Stimulated activated CD8-positive, alpha-beta memory T cell treated with anti-CD3 and anti-CD28 coated beads, Interleukin-4, amount 100 ng/mL, for 1 hour (primary cell): Measurements from ENCODE around the gene SEMA4A.
A peak's percentile ranks its signal among the peaks of the same experiment; 100 is the strongest.
"Not testable (repeated sequence)": the region's sequence is repeated elsewhere in the genome, so short reads cannot be mapped to it uniquely, and the experiment has no call there.

Experiments
- DNase-seq, 2 donors: peaks; one replicate each; pipeline ENCODE4 v3.0.0-alpha.2; 2020; ENCODE audit warnings: low read depth in 2 of 2, low spot score in 1 of 2

Gene SEMA4A

DNA sequence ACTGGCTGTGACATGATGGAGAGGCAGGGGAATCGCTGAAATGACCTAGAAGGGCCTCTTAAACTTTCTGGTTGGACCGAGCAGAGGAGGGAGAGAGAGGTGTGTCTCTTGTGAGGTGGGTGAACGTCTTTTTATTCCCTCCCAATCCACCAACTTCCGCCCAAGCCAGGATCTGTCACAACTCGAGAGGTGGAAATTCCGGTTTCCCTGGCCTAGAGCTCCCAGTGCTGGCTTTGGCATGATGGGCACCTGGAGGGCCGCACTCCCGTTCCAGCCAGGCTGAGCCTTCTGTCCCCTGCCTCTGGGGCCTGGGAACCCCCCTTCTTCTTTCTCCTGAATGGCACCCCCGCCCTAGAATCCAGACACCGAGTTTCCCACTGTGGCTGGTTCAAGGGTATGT, at the start of gene SEMA4A:
Gene SEMA4A (plus strand): TSS at position 224 of the 400 bp plus-strand sequence. CDS start 994 bp downstream, outside the sequence.
- DNase-seq = no peak

DNA sequence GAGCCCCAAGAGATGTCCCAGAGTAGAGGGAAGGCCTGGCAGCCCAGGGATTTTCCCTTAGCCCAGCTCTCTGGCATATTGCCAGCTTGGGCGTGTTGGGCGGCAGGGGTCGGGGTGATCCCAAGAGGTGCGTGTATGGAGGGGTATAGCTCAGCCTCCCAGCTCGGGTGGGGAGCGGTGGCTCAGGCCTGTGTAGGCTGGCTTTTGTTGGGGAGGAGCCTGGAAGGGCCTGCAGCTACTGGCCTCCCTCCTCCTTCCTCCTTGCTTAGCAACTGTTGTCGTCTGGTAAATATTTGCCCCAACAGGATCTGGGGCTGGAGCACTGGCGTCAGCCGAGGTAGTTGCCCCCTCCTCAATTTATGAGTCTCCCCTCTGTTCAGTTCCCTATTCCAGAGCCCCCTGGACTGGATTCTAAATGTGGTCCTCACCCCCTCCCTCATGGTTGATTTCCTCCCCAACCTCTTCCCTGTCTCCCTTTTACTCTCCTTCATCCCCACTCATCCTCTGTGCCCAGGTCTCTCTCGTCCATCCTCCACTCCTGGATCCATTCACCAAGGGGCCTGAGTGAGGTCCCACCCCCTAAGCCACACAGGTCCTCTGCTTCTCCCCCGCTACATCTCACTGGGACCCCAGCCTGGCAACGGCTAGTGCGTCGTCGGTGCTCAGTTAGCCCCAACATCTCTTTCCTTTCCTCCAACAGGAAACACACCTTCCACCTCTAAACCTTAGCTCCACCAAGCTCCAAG, 49.1 kb upstream of the SEMA4A start:
- no peak for DNase-seq

DNA sequence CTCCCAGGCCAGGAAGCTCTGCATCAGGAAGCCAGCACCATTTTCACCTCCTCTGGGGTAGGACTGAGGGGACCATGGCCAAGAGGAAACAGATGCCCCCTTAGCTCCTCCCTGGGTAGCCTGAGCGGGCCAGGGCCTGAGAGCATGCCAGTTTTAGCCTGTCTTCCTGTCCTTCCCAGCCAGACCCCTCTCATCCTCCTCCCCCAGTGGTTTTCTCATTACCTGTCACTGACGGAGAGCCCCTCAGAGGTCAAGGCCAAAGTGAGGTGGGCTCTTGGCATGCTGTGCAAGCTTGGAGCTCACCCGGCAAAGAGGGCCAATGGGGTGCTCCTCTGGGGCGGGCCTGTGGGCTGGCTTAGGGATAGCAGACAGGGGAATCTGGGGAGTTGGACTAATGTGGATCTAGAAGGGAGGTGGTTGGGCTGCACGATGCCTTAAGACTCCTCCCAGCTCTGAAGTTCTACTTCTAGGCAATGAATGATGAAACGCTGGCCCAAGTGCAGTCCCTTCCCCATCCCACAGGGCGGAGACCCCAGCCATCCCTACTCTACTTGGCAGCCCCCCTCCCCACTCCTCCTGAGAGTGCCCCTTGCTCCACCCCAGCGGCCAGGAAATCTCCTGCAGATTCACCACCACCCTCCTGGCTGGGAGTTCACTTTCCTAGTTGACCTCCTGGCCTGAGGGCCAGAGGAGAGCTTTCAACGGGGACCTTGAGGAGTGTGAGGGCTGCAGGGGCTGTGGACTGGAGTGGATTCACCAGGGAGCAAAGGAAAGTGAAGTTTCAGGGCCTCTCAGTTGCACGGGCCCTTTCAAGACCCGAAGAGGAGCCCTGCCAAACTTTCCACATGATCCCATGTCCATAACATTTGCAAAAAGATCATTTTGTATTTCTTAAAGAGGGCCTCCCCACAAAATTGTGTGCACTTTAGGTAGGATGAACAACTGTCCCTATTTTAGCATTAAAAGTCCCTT, 48.2 kb upstream of the SEMA4A start:
- DNase-seq = no peak

DNA sequence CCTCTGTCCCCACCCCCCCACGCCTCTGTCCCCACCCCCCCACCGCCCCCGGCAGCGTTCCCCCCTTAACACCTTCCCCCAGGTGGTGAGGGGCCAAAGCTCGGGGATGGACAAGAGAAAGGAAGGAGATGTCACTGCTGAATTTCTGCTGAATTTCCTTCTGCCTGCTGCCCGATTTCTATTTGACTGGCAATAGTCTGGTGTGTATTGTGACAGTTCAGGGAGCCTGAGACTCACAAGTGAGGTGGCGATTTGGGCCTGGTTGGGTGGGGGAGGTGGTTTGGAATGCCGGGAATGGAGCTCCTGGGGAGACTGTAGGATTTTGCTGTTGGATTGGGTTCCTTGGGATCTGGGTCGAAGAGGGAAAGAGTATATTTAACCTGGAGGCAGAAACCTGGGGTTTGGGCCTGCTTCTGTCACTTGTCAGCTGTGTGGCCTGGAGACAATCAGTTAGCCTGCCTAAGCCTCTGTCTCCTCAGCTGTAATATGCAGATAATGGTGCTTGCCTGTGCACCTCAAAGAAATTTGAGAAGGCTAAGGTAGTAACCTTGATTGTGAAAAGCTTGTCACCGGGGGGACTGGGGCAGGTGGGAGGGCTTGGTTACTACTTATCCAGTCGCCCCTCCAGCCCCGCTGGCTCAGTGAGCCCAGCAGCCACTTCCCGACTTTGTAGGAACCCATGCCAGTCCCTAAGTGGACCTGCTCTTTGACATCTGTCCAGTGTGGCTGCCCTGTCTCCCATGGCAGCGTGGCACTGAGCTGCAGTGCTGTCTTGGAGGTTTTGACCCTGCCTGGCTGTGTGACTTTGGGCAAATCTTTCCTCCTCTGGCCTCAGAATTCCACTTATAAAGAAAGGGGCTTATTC, 46.5 kb upstream of the SEMA4A start:
- DNase-seq = no peak

DNA sequence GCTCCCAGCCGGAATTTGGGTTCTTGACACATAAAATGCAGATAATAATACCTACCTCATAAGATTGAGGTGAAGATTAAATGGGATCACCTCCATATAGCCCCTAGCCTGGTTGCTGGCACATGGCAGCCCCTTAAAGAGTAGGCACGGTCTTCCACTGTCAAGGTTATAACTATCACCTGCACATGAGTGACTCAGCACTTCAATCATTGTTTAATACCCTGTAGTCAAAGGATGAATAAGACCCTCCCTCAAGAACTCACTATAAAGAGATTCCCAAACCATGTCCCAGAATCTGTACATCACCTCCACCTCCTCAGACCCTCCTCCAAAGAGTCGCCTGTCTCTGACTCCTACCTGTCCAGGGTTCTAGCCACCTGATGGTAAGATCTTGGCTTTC, 45.3 kb upstream of the SEMA4A start:
- DNase-seq = no peak

DNA sequence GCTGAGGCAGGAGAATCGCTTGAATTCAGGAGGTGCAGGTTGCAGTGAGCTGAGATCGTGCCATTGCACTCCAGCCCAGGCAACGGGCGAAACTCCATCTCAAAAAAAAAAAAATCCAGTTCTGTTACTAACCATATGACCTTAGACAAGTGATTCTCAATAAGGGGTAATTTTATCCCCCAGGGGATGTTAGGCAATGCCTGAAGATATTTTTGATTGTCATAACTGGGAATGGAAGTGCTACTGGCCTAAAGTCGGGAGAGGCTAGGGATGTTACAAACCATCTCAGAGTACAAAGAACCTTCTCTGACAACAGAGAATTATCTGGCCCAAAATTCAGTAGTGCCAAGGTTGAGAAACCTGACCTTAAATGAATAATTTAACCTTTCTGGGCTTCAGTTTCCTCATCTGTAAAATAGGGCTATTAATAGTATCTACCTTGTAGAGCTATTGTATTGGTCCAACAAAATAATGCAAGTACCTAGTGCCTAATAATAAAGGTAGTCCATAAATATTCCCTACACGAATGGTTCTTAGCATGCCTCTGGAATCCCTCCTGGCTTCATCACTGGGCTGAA, 44.6 kb upstream of the SEMA4A start:
- no peak for DNase-seq

DNA sequence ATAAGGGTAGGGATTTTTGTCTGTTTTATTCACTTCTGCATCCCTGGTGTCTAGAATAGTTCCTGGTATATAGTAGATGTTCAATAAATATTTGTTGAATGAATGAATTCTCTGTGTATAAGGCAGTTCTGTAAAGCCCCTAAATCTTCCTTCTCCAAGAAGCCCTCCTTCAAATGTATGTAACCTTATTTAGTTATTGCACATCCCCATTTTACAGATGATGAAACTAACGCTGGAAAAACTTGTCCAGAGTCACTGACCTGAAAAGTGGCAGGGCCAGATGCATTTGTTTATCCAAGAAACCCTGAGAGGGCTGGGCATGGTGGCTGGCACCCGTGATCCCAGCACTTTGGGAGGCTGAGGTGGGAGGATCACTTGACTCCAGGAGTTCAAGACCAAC, 43.1 kb upstream of the SEMA4A start:
- DNase-seq = no peak

DNA sequence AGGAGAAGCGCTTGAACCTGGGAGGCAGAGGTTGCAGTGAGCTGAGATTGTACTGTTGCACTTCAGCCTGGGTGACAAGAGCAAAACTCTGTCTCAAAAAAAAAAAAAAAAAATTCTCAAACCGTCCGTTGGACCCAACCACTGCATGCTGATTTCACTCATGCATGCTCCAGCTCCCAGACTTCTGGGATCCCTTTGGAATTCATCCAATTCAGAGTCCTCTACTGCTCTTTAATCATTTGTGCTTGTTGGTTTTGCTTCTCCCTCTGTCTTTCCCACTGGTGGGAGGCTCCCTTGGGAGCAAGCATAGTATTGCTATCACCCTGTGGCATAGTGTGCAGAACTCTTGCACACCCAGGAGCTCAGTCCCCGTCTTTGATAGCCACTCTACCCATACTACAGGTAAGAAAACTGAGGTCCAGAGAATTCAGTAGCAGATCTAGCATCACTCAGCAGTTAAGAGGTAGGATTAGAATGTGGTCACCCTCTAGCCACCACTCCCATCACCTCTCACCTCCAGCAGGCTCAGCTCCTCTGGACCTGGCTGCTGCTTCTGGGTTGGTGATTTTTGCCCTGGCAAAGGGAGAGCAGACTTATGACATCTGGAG, 41.9 kb upstream of the SEMA4A start:
- no peak for DNase-seq

DNA sequence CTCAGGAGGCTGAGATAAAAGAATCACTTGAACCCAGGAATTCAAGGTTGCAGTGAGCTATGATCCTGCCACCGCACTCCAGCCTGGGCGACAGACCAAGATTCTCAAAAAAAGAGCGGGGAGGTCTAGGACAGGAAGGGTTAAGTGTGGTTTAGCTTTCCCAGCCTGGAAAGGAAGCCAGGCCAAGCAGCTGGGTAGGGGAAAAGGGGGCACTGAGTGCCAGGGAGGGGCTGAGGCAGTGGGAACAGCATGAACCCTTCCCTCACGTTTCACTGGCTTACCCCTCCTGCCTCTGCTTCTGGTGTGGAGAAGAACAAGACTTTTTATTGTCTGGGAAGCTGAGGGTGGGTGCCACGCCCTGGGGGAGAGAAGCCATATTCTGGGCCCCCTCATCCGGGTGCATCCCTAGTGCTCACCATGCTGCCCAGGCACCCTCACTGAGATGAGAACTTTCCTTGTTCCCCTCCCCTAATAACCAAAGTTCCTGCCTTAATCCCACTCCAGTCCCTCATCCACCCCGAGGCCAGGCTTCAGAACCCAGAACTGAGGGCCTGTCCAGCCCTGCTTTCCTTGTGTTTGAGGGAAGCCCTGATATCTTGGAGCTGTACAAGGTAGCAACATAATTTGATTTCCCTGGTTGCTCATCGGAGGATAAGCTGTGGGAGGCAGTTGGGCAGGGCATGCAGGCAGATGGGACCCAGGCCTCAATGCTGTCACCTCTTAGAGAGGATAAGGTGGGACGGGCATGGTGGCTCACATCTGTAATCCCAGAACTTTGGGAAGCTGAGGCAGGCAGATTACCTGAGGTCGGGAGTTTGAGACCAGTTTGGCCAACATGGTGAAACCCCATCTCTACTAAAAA, 40.9 kb upstream of the SEMA4A start:
- no peak for DNase-seq

DNA sequence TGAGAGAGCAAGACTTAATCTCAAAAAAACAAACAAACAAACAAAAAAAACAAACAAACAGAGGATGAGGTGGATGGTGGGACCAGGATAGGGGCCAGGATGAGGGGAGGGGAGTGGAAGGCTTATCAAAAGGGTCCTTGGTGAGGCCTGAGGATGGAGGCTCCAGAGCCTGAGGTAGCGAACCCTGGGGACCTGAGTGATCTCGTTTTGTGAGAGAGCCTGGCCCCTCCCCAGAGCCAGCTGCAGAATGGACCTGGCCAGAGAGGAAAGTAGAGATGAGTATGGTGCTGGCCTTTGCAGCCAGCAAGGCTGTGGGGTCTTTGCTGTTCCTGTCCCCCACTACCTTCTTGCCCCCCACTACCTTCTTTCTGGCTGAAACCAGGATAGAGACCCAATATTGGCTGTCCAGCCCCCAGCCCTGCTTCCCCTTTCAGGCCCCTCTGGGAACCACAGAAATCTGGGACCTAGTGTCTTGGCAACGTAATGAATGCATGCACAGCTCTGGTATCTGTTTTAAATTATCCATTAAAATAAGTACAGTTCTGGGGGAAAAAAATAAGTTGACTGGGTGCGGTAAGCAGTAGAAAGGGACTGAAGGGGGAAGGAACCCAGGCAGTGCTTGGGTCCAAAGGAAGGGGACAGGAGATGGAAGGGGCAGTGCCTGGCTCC, 40.0 kb upstream of the SEMA4A start:
- no peak for DNase-seq

DNA sequence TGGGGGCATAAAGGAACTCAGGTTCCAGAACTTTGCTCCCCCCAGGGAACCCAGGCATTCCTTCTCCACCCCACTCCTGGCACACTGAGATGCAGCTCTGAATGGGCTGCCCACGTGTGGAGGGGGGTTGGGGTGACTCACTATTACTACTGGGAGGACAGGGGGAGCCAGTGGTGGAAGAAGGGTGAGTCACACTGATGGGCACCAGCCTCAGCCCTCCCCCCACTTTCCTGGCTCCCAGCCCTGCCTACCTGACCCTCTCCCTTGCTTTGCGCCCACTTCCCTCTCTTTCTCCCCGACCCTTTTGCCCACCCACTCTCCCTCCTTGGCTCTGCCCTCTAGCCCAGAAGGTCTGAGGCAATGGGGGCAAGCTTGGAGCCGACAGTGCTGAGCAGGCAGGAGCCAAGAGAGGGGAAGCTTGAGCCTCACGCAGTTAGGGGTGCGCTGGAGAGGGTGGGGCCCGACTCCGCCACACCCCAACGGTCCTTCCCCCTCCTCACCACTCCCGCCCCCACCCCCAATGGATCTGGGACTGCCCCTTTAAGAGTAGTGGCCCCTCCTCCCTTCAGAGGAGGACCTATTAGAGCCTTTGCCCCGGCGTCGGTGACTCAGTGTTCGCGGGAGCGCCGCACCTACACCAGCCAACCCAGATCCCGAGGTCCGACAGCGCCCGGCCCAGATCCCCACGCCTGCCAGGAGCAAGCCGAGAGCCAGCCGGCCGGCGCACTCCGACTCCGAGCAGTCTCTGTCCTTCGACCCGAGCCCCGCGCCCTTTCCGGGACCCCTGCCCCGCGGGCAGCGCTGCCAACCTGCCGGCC, 39.1 kb upstream of the SEMA4A start, which contains the start of gene LMNA:
Gene LMNA (plus strand): TSS at position 611 of the 818 bp plus-strand sequence. CDS start 208 bp downstream, outside the sequence.
- peak; percentile 61 for DNase-seq

DNA sequence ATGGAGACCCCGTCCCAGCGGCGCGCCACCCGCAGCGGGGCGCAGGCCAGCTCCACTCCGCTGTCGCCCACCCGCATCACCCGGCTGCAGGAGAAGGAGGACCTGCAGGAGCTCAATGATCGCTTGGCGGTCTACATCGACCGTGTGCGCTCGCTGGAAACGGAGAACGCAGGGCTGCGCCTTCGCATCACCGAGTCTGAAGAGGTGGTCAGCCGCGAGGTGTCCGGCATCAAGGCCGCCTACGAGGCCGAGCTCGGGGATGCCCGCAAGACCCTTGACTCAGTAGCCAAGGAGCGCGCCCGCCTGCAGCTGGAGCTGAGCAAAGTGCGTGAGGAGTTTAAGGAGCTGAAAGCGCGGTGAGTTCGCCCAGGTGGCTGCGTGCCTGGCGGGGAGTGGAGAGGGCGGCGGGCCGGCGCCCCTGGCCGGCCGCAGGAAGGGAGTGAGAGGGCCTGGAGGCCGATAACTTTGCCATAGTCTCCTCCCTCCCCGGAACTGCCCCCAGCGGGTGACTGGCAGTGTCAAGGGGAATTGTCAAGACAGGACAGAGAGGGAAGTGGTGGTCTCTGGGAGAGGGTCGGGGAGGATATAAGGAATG, 38.4 kb upstream of the SEMA4A start:
- DNase-seq = no peak

DNA sequence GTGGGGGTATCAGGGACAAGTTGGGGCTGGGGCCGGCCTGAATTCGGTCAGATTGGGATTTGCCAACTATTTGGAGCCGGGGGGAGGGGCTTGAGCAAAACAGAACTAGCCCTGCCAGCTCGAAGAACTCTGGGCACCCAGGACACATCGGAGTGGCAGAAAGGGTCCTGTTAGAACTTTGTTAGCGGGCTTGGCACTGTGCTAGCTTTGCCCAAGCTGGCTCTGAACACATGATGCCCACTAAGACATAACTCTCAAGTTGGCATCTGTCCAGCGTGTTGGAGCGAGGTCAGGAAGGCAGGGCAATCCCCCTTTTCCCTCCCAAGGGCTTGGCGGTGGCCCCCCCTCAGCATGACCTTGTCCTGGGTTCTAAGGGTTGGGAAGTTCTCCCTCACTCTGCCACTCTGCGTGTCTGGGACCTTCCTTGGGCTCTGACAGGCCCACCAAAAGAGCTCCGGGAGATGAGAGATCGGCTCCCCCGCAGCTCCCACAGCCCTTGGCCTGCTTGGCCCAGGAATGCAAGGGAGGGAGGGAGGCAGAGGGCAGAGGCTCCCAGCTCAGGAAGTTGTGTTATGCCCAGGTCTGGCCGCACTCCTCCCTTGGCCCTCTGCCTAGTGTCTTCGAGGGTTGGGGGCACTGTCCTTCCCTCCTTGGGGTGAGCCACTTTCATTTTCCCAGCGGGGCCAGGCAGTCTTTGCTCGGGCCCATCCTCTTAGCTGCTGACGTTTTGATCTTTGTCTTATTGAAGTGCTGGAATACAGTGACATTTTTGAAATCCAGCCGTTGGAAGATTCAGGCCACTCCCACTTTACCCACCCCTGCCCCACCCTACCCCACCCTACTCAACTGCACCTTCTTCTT, 37.6 kb upstream of the SEMA4A start:
- no peak for DNase-seq

DNA sequence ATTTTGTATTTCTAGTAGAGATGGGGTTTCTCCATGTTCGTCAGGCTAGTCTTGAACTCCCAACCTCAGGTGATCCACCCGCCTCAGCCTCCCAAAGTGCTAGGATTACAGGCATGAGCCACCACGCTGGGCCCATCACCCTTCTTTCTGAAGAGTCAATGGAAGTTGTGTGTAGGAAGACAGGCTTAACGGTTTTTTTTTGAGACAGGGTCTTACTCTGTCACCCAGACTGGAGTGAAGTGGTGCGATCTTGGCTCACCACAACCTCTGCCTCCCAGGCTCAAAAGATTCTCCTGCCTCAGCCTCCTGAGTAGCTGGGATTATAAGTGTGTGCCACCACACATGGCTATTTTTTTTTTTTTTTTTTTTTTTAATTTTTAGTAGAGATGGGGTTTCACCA, 36.7 kb upstream of the SEMA4A start:
- DNase-seq = not testable (repeated sequence)

DNA sequence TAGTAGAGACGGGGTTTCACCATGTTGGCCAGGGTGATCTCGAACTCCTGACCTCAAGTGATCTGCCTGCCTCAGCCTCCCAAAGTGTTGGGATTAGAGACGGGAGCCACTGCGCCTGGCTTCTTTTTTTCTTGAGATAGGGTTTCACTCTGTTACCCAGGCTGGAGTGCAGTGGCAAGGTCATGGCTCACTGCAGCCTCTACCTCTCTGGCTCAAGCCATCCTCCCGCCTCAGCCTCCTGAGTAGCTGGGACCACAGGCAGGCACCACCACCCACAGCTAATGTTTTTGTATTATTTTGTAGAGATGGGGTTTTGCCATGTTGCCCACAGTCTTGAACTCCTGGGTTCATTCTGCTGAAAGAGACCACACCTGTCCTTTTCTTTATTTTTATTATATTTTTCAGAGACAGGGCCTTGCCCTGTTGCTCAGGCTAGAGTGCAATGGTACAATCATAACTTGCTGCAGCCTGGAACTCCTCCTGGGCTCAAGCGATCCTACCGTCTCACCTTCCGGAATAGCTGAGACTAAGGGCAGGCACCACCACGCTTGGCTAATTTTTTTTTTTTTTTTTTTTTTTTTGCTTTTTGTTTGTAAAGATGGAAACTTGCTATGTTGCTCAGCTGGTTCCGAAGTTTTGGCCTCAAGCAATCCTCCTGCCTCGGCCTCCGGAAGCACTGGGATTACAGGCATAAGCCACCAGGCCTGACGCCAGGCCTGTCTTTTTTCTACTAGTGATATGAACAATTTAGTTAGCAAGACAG, 35.8 kb upstream of the SEMA4A start:
- DNase-seq = no peak
